T47D (cell line): ENCODE data around the gene ATP13A1.

Source experiments
- DNase-seq, 2 experiments: peaks; one replicate each; pipeline versions ENCODE4 v3.0.0 to v3.0.0-alpha.2; 2011 to 2012; ENCODE audit warnings: low read depth in 1 of 2, low spot score in 1 of 2
- JUND ChIP-seq: IDR thresholded peaks from 2 replicates; pipeline ENCODE4 v1.6.1; 2012; ENCODE audit warnings: low read depth
- in situ Hi-C: cut with HindIII; loops from 2 replicates; pipeline ENCODE4 v1.10.0; 2016; ENCODE audit warnings: low sequenced_read_pairs, low pct_unique_long_range_greater_than_20kb

ATP13A1 gene

GRCh38 chr19:19633711-19634515 is 29.6 kb downstream of the ATP13A1 start:
- DNase-seq = no peak
- in situ Hi-C loops = no loop called here
- no peak for TF ChIP-seq JUND

- TF ChIP-seq JUND = no peak
- in situ Hi-C loops = no loop called here
Observed at GRCh38 chr19:19632661-19633060, 30.8 kb downstream of the ATP13A1 start.

GRCh38 chr19:19631346-19631745 is 32.1 kb downstream of the ATP13A1 start:
- TF ChIP-seq JUND = no peak
- DNase-seq = no peak
- in situ Hi-C loops = no loop called here

More at GRCh38 chr19:19632661-19633060, 30.8 kb downstream of the ATP13A1 start:
- DNase-seq = no peak

GRCh38 chr19:19630426-19630825 is 33.0 kb downstream of the ATP13A1 start:
- in situ Hi-C loops = no loop called here
- DNase-seq = no peak
- TF ChIP-seq JUND = no peak

- TF ChIP-seq JUND = no peak
- in situ Hi-C loops = no loop called here
- DNase-seq = no peak
Observed at GRCh38 chr19:19630062-19630414, 33.4 kb downstream of the ATP13A1 start.

GRCh38 chr19:19628501-19629134 is 34.9 kb downstream of the ATP13A1 start:
- in situ Hi-C loops = no loop called here
- TF ChIP-seq JUND = no peak
- no peak for DNase-seq

GRCh38 chr19:19627621-19628500 is 35.6 kb downstream of the ATP13A1 start, which contains the start of gene LPAR2:
Gene LPAR2 (minus strand): TSS chr19:19628220. CDS start chr19:19627275, 945 bp downstream.
- in situ Hi-C loops = no loop called here
- peak; percentile 82 to 93 for DNase-seq
- no peak for TF ChIP-seq JUND

- no peak for TF ChIP-seq JUND
- in situ Hi-C loops = no loop called here
- no peak for DNase-seq
Observed at GRCh38 chr19:19626516-19627472, 36.7 kb downstream of the ATP13A1 start.

- no peak for DNase-seq
- in situ Hi-C loops = no loop called here
- no peak for TF ChIP-seq JUND
Observed at GRCh38 chr19:19624032-19624570, 39.4 kb downstream of the ATP13A1 start.

- DNase-seq = no peak
- in situ Hi-C loops = no loop called here
- TF ChIP-seq JUND = no peak
Observed at GRCh38 chr19:19623383-19623782, 40.1 kb downstream of the ATP13A1 start.

GRCh38 chr19:19619849-19620210 is 43.6 kb downstream of the ATP13A1 start:
- no peak for TF ChIP-seq JUND
- DNase-seq = no peak
- in situ Hi-C loops = no loop called here
